ENCODE measurements around the gene CLSTN2. TPM values are rescaled to one million over a fixed set of nuclear protein-coding genes. Genes with fewer than 3 reads are reported as not detected.

Gene CLSTN2
- total RNA-seq, 1 experiment from 2014 or later, result not detected

GRCh38 chr3:140448001-140448400, 513.0 kb downstream of the CLSTN2 start:
- no peak for DNase-seq
- H3K27me3 ChIP-seq (ENCODE audit: insufficient read depth, low read depth), result no peaks in the 10 kb centered on the region
- no peaks in the 10 kb centered on the region for H3K4me1 ChIP-seq (replicated peaks; ENCODE audit: insufficient read depth)
- no peaks in the 10 kb centered on the region for H4K20me1 ChIP-seq (ENCODE audit: insufficient read depth)
- H3K4me3 ChIP-seq, result no peak overlapping the region
- no peaks in the 10 kb centered on the region for H3K36me3 ChIP-seq (ENCODE audit: low read depth)
- BruUV-seq (replicated peaks), result no TSS peak
- no peak overlapping the region for H3K4me2 ChIP-seq
- intact Hi-C loops (cut with micrococcal nuclease; ENCODE audit: unreplicated experiment), result no loop called here
- TF ChIP-seq EZH2 (IDR thresholded peaks at IDR 0.05; ENCODE audit: low read depth), result no peak
- TF ChIP-seq, protein P1, sequence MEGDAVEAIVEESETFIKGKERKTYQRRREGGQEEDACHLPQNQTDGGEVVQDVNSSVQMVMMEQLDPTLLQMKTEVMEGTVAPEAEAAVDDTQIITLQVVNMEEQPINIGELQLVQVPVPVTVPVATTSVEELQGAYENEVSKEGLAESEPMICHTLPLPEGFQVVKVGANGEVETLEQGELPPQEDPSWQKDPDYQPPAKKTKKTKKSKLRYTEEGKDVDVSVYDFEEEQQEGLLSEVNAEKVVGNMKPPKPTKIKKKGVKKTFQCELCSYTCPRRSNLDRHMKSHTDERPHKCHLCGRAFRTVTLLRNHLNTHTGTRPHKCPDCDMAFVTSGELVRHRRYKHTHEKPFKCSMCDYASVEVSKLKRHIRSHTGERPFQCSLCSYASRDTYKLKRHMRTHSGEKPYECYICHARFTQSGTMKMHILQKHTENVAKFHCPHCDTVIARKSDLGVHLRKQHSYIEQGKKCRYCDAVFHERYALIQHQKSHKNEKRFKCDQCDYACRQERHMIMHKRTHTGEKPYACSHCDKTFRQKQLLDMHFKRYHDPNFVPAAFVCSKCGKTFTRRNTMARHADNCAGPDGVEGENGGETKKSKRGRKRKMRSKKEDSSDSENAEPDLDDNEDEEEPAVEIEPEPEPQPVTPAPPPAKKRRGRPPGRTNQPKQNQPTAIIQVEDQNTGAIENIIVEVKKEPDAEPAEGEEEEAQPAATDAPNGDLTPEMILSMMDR (conservative IDR thresholded peaks at IDR 0.05), result no peak
- H3K9me2 ChIP-seq (ENCODE audit: insufficient read depth), result no peaks in the 10 kb centered on the region
- no peaks in the 10 kb centered on the region for H3K9me3 ChIP-seq (ENCODE audit: insufficient read depth, low read depth)
- no peak overlapping the region for H2AFZ ChIP-seq
- ChIA-PET CTCF (no interaction called here), POLR2A (ENCODE audit: unreplicated experiment) (no interaction called here)
- no peaks in the 10 kb centered on the region for H3K79me2 ChIP-seq (ENCODE audit: low read depth)
- no peak overlapping the region for H3K27ac ChIP-seq
- H3F3A ChIP-seq (ENCODE audit: insufficient read depth, low read depth), result no peaks in the 10 kb centered on the region

- Histone ChIP-seq H3K36me3 (ENCODE audit: low read depth) (no peaks in the 10 kb centered on the region), H4K20me1 (ENCODE audit: insufficient read depth) (no peaks in the 10 kb centered on the region), H3K27ac (no peak overlapping the region), H2AFZ (no peak overlapping the region), H3K4me3 (no peak overlapping the region), H3K9me2 (ENCODE audit: insufficient read depth) (no peaks in the 10 kb centered on the region), H3K9me3 (ENCODE audit: insufficient read depth, low read depth) (no peaks in the 10 kb centered on the region), H3K4me2 (no peak overlapping the region), H3K79me2 (ENCODE audit: low read depth) (no peaks in the 10 kb centered on the region), H3K4me1 (replicated peaks; ENCODE audit: insufficient read depth) (no peaks in the 10 kb centered on the region), H3K27me3 (ENCODE audit: insufficient read depth, low read depth) (no peaks in the 10 kb centered on the region), H3F3A (ENCODE audit: insufficient read depth, low read depth) (no peaks in the 10 kb centered on the region)
- TF ChIP-seq EZH2 (IDR thresholded peaks at IDR 0.05; ENCODE audit: low read depth), result no peak
- TF ChIP-seq, protein P1 (conservative IDR thresholded peaks at IDR 0.05), result no peak
- DNase-seq, result no peak
- intact Hi-C loops (cut with micrococcal nuclease; ENCODE audit: unreplicated experiment), result no loop called here
- BruUV-seq (replicated peaks), result no TSS peak
- ChIA-PET CTCF (interaction anchor here (0.9 kb wide), 1 partner anchor 52 kb away, joined by 4 read pairs; no protein-coding TSS in a partner anchor), POLR2A (ENCODE audit: unreplicated experiment) (no interaction called here)
Observed at GRCh38 chr3:140449413-140450256, 514.6 kb downstream of the CLSTN2 start.

DNA sequence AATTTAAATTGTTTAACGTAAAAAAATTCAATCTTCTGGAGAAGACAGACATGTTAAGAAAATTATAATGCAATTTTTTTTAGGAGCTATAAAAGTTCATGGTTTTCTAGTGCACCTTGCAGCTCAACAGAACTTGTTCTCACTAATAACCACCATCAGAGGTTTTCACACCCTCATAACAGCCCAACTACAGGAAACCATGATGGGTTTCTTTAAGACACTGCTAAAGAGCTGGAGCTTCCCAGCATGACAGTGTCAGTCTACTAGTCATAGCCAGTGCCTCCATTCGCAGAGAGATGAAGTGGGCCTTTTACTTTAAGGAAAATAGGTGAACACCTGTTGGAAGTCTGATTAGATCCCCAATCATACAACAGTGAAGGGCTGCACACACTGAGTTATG, 518.8 kb downstream of the CLSTN2 start:
- intact Hi-C loops (cut with micrococcal nuclease; ENCODE audit: unreplicated experiment), result no loop called here
- Histone ChIP-seq H3K27ac (no peak overlapping the region), H3K36me3 (ENCODE audit: low read depth) (no peaks in the 10 kb centered on the region), H3K79me2 (ENCODE audit: low read depth) (no peaks in the 10 kb centered on the region), H3K27me3 (ENCODE audit: insufficient read depth, low read depth) (no peaks in the 10 kb centered on the region), H3K4me2 (no peak overlapping the region), H2AFZ (no peak overlapping the region), H4K20me1 (ENCODE audit: insufficient read depth) (no peaks in the 10 kb centered on the region), H3F3A (ENCODE audit: insufficient read depth, low read depth) (no peaks in the 10 kb centered on the region), H3K4me1 (replicated peaks; ENCODE audit: insufficient read depth) (no peaks in the 10 kb centered on the region), H3K9me2 (ENCODE audit: insufficient read depth) (no peaks in the 10 kb centered on the region), H3K4me3 (no peak overlapping the region), H3K9me3 (ENCODE audit: insufficient read depth, low read depth) (no peaks in the 10 kb centered on the region)
- TF ChIP-seq, protein P1 (conservative IDR thresholded peaks at IDR 0.05), result no peak
- TF ChIP-seq EZH2 (IDR thresholded peaks at IDR 0.05; ENCODE audit: low read depth), result no peak
- DNase-seq, result no peak
- BruUV-seq (replicated peaks), result no TSS peak
- ChIA-PET POLR2A (ENCODE audit: unreplicated experiment) (no interaction called here), CTCF (no interaction called here)

All from PC-9 (cell line).